HG03565 (cell line): ENCODE results near the gene NCS1.
A peak's percentile ranks its signal among the peaks of the same experiment; 100 is the strongest.
"Not testable (repeated sequence)": the region's sequence is repeated elsewhere in the genome, so short reads cannot be mapped to it uniquely, and the experiment has no call there.

Source experiments
- ATAC-seq: cut with Tn5 transposase; IDR thresholded peaks from one replicate; pipeline ENCODE4 v1.9.1; 2021; ENCODE audit warnings: mild to moderate bottlenecking, moderate library complexity; ENCODE audit not compliant: unreplicated experiment

The NCS1 gene

DNA sequence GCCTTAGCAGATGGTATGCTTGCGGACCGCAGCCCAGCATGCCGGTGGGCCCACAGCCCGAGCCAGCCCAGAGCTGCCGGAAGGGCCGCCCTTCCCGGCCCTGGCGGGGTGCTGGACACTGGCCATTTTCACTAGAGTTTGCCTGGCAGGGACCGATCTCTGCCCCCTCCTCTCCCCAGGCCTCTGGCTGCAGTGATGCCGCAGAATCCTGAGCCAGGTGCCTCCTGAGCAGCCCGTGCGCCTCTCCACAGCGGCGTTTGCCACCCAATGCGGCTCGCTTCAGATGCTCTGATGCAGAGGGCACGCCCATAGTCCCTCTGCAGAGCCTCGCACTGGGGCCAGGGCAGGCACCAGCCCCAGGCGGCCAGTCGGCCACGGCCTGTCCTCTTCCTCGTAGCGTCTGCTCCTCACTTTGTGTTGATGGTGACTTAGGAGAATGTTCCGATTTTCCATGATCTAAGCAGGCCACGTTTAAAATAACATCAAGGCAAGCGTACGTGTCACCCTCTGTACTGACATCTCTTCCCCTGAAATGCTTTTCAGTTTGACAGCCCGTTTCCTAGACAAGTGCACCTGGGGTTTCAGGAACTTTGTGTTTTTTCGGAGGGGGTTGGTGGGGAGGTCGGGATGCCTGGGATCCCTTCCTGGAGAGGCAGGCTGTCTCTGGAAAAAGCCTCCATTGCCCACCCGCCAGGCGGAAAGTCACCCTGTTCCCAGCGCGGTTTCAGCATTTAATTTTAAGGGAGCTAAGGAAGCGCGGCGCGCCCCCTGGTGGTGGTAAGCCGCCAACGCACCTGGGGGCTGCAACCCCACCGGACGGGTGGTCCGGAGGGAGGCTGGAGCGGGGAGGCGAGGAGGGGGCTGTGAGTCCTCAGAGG, 63.6 kb downstream of the NCS1 start:
- no peak for ATAC-seq

DNA sequence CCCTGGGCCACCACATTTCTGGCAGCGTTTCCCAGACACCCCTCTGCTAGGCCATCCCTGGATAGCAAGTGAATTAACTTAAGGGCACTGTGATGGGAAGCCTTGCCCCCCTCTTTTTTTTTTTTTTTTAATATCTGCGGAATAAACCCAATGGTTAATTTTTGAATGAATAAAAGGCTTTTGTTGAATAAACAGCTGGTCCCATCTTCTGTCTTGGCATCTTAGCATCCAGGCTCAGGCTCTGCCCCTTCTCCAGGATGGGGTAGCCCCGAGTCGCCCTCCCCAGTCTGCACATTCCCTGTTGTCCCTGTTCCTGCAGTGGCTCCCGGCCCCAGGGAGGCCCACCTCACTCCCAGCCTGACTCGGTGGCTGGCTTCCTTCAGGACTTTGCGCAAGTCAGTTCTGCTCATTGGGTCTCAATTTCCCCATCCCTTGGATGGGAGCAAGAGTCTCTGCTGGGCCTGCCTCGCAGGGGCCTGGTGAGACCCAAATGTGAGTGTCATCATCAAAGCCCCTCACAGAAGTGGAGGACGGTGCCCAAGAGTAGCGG, 64.3 kb downstream of the NCS1 start:
- ATAC-seq, result no peak

DNA sequence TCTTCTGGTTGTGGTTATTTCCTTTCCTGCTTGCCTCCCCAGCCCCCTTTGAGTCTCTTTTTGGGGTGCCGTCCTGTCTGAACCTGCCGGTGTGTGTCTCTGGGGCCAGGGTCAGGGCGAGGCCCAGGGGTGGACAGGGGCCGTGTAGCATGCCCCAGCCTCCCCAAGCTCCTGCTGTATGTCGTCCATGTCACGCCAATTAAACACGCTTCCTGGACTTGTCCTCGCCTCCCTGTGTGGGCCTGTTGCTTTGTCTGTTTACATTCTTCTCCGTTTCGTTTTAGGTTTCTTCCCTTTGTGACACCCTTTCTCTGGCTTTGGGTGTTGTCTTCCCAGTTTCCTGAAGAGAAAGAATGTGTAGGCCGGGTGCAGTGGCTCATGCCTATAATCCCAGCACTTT, 64.9 kb downstream of the NCS1 start:
- no peak for ATAC-seq

DNA sequence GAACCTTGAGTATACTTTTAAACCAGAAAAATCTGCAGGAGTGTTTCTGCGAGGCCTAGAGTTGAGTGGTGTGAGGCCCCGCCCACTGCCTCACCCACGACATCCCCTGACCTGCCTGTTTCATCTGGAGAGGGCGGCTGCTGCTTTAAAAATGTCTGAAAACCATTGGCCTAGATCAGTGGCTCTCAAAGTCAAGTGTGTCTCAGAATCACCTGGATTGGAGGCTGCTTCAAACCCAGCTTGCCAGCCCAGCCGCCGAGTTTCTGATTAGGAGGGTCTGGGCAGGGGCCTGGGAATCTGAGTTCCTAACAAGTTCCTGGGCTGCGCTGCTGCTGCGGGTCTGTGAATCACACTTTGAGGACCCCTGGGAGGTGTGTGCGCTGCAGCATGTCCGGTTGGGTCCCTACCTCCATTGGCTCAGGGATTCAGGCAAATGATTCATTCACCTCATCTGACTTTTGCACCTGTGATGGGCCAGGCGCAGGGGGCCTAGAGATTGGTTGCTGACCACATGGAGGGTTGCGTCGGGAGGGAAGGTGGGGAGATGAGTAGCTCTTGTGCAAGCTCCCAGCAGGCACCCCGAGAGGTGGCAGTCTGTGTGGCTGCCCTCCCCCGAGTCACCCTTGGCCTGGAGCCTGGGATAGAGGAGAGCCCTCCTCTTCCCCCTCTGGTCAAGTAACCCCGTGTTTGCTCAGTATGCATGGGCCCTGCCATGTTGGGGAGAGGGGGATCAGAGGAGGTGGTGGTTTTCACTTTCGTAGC, 65.7 kb downstream of the NCS1 start:
- ATAC-seq, result no peak

DNA sequence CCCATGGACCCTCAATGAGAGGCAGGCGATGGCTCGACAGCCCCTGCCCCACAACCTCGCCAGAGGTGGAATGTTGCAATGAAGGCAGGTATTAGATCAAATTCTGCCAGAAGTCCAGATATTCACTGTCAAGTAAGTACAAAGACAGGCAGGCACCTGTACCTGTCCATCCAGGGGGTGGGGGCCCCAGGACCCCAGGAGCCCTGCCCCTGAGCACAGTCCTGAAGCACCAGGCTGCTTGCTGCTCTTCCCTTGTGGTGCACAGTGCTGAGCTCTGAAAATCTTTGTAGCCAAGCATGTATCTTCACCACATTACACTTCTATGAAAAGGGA, 67.1 kb downstream of the NCS1 start:
- no peak for ATAC-seq

DNA sequence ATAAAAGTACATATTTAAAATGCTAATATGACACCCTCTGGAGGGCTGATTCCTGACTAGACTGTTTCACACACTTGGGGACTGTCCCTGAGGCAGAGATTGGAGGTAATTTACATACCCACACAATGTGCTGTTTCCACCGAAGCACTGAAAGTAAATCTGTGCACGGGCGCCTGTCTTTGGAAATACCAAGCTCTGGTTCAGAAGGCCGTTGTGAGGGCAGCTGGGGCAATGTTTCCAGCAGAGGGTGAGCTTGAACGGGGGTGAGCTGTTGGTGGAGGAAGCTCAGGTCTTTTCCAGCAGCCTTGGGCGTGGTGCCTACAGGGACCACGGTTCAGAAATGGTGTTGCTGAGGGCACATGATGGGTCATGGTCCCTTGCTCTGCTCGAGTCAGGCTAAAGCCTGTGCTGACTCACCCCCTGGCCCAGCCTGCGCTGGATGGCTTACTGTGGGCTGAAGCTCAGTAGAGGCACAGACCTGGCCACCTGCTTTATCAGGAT, 67.6 kb downstream of the NCS1 start:
- peak; percentile 62 for ATAC-seq

DNA sequence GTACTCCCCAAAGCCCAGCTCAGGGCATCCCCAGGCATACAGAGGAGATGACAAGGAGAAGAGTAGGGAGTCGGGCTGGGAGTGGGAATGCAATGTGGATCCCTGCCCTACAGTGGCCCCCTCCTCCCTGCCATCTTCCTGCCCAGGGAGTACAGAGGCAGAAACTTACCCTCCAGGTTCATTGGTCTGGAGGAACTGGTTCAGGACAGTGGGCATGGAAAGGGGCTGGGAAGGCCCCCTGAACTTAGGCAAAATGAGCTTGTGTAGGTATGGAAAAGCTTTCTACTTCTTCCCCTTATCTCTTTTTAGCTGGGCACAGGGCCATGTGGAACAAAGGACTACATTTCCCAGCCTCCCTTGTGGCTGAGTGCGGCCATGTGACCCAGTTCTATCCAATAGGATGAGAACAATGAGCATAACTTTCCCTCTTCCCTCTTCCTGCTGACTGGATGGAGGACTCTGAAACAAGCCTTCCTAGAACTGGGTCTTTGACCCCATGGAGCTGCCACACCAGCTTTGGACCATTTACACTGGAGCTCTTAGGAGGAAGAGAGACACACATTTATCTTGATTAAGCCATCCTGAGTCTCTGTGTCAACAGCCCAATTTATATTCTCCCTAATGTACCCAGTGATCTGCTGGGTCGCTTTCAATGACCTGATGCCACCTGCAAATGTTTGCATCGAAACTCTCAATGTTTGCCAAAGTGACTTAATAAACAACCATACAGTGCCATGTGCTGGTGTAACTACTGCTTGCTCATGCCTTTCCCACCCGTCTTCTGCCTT, 68.4 kb downstream of the NCS1 start:
- no peak for ATAC-seq

DNA sequence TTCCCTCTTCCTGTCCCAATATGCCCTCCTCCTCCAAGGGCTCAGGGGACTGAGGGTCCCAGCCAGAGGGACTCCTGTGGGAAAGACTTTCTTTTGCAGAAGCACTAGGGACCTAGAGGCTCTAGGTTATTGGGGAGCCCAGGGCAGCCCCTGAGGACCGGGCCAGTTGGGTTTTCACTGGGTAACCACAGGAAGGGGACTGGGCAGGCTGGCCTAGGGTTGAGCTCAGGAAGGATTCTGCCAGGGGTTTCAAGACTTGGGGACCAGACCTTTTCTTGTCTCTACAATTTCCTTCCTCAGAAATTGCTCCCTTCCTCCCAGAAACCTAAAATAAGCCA, 69.0 kb downstream of the NCS1 start:
- ATAC-seq, result no peak

DNA sequence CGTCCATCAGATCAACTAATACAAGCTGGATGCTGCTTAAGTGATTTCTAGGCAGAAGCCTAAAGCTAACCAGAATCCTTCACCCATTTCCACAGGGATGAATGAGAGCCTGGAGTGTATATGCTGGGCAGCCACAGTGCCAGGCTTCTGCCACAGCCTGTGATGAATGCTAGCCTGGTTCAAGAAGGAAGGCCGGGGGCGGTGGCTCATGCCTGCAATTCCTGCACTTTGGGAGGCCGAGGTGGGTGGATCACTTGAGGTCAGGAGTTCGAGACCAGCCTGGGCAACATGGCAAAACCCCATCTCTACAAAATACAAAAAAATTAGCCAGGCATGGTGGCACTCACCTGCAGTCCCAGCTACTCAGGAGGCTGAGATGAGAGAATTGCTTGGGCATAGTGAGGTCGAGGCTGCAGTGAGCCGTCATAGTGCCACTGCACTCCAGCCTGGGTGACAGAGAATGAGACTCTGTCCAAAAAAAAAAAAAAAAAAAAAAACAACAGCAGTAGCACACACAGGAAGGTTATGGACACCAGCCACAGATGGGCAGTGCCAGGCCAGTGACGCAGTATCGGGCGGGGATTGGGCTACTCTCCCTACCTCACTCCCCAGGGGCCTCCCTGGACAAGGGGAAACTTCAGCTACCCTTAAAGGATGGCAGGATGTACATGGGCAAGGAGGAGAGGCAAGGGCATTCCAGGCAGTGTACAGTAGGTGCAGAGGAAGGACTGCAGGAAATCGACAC, 70.2 kb downstream of the NCS1 start:
- no peak for ATAC-seq

DNA sequence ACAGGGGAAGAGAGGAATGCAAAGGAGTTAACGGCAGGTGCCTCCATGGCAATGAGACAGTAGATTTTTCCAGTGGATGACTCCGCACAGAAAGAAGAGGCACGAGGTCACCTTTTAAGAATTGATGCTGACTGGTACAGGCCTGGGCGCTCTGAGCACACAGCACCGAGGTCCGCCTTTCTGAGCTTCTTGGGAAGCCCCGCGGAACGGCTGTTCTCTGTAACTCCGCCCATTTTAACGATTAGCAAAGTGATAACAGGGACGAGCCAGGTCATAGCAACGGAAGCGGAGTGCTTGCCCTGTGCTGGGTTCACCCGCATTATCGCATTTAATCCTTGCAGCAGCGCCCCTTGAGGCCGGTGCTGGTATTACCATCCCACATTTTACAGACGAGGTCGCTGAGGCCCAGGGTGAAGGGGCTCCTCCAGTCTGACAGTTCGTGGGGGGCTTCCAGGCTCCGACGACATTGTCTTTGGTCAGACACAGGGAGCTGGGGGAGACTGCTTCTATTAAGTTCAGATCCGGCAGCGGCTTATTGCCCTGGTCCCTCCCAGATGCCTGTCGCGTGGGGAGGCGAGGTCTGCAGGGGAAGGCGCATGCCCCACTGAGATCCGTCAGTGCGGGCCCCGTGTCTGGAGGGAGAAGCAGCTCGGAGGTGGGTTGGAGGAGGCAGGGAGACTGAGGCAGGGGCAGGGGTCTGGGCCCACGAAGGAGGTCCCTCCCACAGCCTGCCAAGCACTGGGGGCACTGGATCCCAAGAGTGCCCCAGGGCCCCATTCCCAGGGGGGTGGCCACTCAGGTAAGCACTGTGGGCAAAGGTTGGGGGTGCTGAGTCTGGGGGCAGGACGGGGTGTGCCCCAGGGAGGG, 71.0 kb downstream of the NCS1 start:
- ATAC-seq, result no peak

DNA sequence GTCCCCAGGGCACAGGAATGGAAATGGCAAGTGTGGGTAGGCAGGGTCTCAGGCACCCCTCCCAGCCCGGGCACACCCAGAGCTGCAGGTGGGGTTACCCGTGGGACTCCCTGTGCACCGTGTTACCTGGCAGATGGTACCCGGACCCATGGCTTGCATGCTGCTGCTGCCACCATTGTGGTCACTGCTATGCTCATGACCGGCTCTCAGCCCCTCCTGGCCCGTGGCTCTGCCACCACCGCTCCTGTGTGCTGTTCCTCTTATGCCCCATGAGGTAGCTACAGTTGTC, 71.6 kb downstream of the NCS1 start:
- no peak for ATAC-seq

DNA sequence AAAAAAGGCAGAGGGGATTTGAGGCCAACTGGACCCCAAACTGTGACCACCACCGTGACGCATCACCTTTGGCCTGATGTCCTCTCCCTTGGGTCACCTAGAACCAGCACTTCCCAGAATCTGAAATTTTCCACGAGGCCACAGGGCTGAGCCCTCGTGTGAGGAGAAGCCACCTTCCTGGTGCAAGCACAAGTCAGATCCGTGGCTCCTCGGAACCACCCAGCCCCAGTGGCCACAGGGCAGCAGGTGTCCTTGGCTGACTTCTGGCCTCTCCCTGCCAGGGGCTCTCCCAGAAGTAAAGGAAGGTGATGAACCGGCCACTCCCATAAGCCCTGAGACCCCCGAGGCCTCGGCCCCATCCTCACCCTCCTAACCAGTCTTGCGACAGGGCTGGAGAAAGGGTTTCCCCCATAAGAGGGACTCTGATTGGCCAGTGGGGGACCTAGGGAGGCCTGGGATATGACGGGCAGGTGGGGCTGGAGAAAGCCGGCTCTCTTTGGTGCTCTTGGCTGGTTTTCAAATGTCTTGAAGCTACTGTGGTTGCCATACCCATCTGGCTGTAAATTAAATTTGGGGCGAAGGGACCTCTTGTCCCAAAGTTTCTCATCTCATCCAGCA, 72.5 kb downstream of the NCS1 start:
- ATAC-seq, result no peak

DNA sequence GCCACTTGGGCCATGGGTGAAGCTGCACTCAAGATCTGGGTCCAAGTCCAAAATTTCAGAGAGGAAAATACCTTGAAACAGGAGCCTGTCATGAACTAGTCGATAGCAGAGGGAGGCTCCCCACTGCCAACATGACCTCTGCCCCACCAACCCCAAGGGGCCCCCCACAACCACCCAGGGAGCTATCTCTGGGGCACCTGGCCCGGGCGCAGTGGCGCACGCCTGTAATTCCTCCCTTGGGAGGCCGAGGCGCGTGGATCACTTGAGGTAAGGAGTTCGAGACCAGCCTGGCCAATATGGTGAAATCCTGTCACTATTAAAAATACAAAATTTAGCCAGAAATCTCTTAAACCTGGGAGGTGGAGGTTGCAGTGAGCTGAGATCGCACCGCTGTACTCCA, 73.3 kb downstream of the NCS1 start:
- ATAC-seq, result no peak

DNA sequence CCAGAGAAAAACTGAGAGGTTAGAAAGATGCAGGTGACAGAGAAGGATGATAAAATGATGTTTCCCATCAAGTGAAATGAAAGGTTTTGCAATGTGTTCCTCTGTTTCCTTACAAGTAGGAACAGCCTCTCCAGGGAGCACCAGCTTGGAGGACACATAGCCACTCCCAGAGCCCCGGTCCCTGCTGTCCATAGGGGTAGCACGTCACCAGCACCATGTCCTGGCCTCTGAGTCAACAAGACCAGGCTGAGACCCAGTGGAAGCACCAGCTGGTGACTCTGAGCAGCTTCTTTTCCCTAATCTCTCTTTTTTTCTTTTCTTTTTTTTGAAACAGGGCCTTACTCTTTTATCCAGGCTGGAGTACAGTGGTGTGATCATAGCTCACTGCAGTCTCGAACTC, 73.9 kb downstream of the NCS1 start:
- no peak for ATAC-seq

DNA sequence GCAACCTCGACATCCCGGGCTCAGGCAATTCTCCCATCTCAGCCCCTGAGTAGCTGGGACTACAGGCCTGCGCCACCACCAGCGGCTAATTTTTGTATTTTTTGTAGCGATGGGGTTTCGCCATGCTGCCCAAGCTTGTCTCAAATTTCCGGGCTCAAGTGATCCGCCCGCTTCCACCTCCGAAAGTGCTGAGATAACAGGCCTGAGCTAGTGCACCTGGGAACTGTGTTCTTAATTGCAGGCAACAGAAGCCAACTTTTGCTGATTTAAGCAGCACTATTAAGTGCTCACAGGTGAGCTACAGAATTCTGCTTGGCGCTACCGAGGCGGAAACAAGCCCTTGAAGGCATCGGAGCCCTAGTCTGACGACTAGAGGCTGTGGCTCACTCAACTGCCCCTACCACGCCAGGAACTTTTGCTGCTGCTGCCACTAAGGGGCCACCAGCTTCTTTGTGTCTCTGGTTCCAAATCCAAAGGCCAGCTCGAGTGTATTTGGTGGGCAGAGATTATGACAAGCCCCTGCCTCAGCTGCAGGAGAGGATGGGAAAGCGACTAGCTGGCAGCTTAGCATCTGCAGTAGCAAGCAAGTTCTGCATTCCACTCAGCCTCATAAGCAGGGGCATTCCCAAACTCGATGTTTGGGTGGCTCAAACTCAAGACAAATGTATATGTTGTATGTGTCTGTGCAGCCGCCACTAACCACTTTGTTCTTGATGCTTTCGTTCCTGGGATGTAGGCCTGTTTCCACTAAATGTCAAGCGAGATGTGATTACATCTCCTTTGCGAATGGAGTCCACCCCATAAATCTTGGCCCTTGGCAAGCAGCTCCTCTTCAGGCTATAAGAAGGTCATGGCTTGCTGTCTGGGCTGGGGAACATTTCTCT, 82.8 kb downstream of the NCS1 start:
- ATAC-seq, result no peak

DNA sequence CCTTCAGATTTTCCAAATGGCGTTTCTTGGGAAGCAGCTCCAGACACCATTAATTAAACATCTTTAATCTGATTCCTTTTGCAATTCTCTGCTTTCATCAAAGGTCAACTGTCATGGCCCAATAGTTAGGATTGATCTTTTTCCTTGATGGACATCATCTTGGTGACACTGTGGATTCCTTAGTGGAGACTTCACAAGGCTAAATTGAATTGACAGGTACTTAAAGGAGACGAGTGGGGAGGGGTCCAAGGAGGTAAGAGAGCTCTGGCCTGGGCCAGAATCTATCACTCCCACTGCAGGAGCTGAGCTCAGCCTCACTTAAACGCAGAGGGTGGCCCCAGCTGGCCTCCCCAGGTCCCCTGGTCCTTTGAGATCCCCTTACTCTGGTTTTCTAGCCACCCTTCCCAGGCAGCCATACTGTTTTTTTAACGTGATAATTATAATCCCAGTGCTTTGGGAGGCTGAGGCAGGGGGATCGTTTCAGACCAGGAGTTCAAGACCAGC, 83.5 kb downstream of the NCS1 start:
- ATAC-seq, result no peak

DNA sequence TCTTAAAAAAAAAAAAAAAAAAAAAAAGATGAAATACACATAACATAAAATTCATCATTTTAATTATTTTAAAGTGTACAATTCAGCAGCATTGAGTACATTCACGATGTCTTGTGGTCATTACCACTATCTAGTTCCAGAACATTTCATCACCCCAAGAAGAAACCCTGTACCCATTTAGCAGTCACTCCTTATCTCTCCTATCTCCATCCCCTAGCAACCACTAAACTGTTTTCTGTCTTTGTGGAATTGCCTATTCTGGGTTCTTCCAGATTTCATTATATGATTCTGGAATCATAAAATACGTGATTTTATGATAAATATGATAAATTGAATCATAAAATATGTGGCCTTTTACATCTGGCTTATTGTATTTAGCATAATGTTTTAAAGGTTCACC, 84.4 kb downstream of the NCS1 start:
- no peak for ATAC-seq

DNA sequence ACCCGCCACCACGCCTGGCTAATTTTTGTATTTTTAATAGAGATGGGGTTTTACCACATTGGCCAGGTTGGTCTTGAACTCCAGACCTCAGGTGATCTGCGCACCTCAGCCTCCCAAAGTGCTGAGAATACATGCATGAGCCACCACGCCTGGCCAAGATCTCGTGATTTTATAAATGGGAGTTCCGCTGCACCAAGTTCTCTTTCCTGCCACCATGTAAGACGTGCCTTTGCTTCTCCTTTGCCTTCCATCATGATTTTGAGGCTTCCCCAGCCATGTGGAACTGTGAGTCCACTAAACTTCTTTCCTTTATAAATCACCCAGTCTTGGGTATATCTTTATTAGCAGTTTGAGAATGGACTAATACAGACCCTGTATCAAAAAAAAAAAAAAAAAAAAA, 85.9 kb downstream of the NCS1 start:
- ATAC-seq, result not testable (repeated sequence)
